HEK293 (cell line): ENCODE measurements around the gene STOX1.

Experiments
- CTCF ChIA-PET: fragments of 350-600 bp; formaldehyde crosslinking; extraction: SDS; loops from one replicate; lab custom pipeline; 2021; ENCODE audit warnings: antibody characterized with exemption; lab: Yijun Ruan, JAX
- POLR2A ChIA-PET: fragments of 300-600 bp; formaldehyde crosslinking; extraction: SDS; loops from one replicate; lab custom pipeline; 2020; ENCODE audit warnings: antibody characterized with exemption, inconsistent platforms; lab: Yijun Ruan, JAX
- H3K27ac ChIP-seq: fragments of 200-500 bp; sonication (Bioruptor generic); 2 replicates; pipeline ENCODE4 v1.5.1; 2014; ENCODE audit warnings: low read depth, low read length, control low read depth, inconsistent platforms; ENCODE audit errors: extremely low read depth
- H3K36me3 ChIP-seq, 2 experiments: fragments of 200-500 bp in 1 of 2; sonication (Bioruptor generic) in 1 of 2; 1 replicate in 1 of 2; 2 replicates in 1 of 2; pipeline ENCODE4 v1.5.1; 2014 to 2017; ENCODE audit warnings: inconsistent platforms in 2 of 2, low read length in 2 of 2; ENCODE audit not compliant: control insufficient read depth in 2 of 2, insufficient read depth in 1 of 2
- H3K4me1 ChIP-seq: fragments of 200-500 bp; sonication (Bioruptor generic); 2 replicates; pipeline ENCODE4 v1.5.1; 2014; ENCODE audit warnings: mild to moderate bottlenecking, low read length, inconsistent platforms; ENCODE audit not compliant: control insufficient read depth, insufficient read depth
- H3K4me3 ChIP-seq: 2 replicates; pipeline ENCODE4 v1.5.1; 2011; ENCODE audit warnings: low read depth, mild to moderate bottlenecking, control low read depth, low read length, moderate library complexity
- H3K9me3 ChIP-seq: fragments of 200-500 bp; sonication (Bioruptor generic); 2 replicates; pipeline ENCODE4 v1.5.1; 2014; ENCODE audit warnings: low read depth, low read length, inconsistent platforms; ENCODE audit not compliant: control insufficient read depth, insufficient read depth
- KLF8 ChIP-seq: fragments of 450-650 bp; formaldehyde crosslinking; IDR thresholded peaks from 2 replicates; pipeline ENCODE4 v1.5.1; 2016; ENCODE audit warnings: missing biosample characterization, missing genetic modification characterization
- SETDB1 ChIP-seq: IDR thresholded peaks from one replicate; pipeline ENCODE4 v1.6.1; 2017; ENCODE audit warnings: mild to moderate bottlenecking, low read length, moderate library complexity, mixed read lengths; ENCODE audit not compliant: insufficient read length
- SP7 ChIP-seq: fragments of 450-650 bp; formaldehyde crosslinking; IDR thresholded peaks from 2 replicates; pipeline ENCODE4 v1.5.1; 2016; ENCODE audit warnings: missing biosample characterization, missing genetic modification characterization
- ZBTB17 ChIP-seq: fragments of 450-650 bp; formaldehyde crosslinking; IDR thresholded peaks from 2 replicates; pipeline ENCODE4 v1.5.1; 2016; ENCODE audit warnings: missing biosample characterization, missing genetic modification characterization
- ZBTB21 ChIP-seq: fragments of 450-650 bp; formaldehyde crosslinking; IDR thresholded peaks from 2 replicates; pipeline ENCODE4 v1.5.1; 2017; ENCODE audit warnings: missing biosample characterization, missing genetic modification characterization
- ZFP3 ChIP-seq: fragments of 450-650 bp; formaldehyde crosslinking; IDR thresholded peaks from 2 replicates; pipeline ENCODE4 v1.5.1; 2016; ENCODE audit warnings: low read depth, missing biosample characterization, missing genetic modification characterization
- ZNF10 ChIP-seq: fragments of 450-650 bp; formaldehyde crosslinking; IDR thresholded peaks from 2 replicates; pipeline ENCODE4 v1.5.1; 2017; ENCODE audit warnings: missing biosample characterization, missing genetic modification characterization
- ZNF248 ChIP-seq: fragments of 450-650 bp; formaldehyde crosslinking; IDR thresholded peaks from 2 replicates; pipeline ENCODE4 v1.5.1; 2017; ENCODE audit warnings: missing biosample characterization, missing genetic modification characterization
- ZNF274 ChIP-seq, 2 experiments: fragments of 200-500 bp in 1 of 2; fragments of 450-650 bp in 1 of 2; sonication (Bioruptor generic) in 1 of 2; formaldehyde crosslinking in 1 of 2; IDR thresholded peaks; 2 replicates each; pipeline versions ENCODE4 v1.5.1 to v1.6.1; 2014 to 2016; ENCODE audit warnings: borderline replicate concordance in 1 of 2, inconsistent platforms in 1 of 2, low read length in 1 of 2, missing biosample characterization in 1 of 2, missing genetic modification characterization in 1 of 2
- ZNF311 ChIP-seq: fragments of 450-650 bp; formaldehyde crosslinking; IDR thresholded peaks from 2 replicates; pipeline ENCODE4 v1.5.1; 2017; ENCODE audit warnings: missing biosample characterization, missing genetic modification characterization, borderline replicate concordance
- ZNF391 ChIP-seq: fragments of 450-650 bp; formaldehyde crosslinking; IDR thresholded peaks from 2 replicates; pipeline ENCODE4 v1.5.1; 2016; ENCODE audit warnings: low read depth, missing biosample characterization, missing genetic modification characterization, borderline replicate concordance
- ZNF426 ChIP-seq: fragments of 450-650 bp; formaldehyde crosslinking; IDR thresholded peaks from 2 replicates; pipeline ENCODE4 v1.5.1; 2017; ENCODE audit warnings: missing biosample characterization, missing genetic modification characterization, mild to moderate bottlenecking, inconsistent platforms, moderate library complexity
- ZNF473 ChIP-seq: fragments of 450-650 bp; formaldehyde crosslinking; IDR thresholded peaks from 2 replicates; pipeline ENCODE4 v1.5.1; 2017; ENCODE audit warnings: missing biosample characterization, missing genetic modification characterization
- ZNF518A ChIP-seq: fragments of 450-650 bp; formaldehyde crosslinking; conservative IDR thresholded peaks from 2 replicates; pipeline ENCODE4 v1.5.1; 2016; ENCODE audit warnings: low read depth, missing biosample characterization, missing genetic modification characterization
- ZNF580 ChIP-seq: fragments of 450-650 bp; formaldehyde crosslinking; IDR thresholded peaks from 2 replicates; pipeline ENCODE4 v1.5.1; 2016; ENCODE audit warnings: missing biosample characterization, missing genetic modification characterization
- ZNF639 ChIP-seq: fragments of 450-650 bp; formaldehyde crosslinking; IDR thresholded peaks from 2 replicates; pipeline ENCODE4 v1.5.1; 2016; ENCODE audit warnings: missing biosample characterization, missing genetic modification characterization
- ZNF664 ChIP-seq: fragments of 450-650 bp; formaldehyde crosslinking; IDR thresholded peaks from 2 replicates; pipeline ENCODE4 v1.5.1; 2016; ENCODE audit warnings: missing biosample characterization, missing genetic modification characterization
- ZNF768 ChIP-seq: fragments of 450-650 bp; formaldehyde crosslinking; IDR thresholded peaks from 2 replicates; pipeline ENCODE4 v1.5.1; 2018; ENCODE audit warnings: missing biosample characterization, mild to moderate bottlenecking, missing genetic modification characterization
- ZSCAN30 ChIP-seq: fragments of 450-650 bp; IDR thresholded peaks from 2 replicates; pipeline ENCODE4 v1.5.1; 2018; ENCODE audit warnings: missing biosample characterization, mild to moderate bottlenecking, missing genetic modification characterization, moderate library complexity
- ZSCAN4 ChIP-seq: fragments of 450-650 bp; formaldehyde crosslinking; IDR thresholded peaks from 2 replicates; pipeline ENCODE4 v1.5.1; 2017; ENCODE audit warnings: missing biosample characterization, missing genetic modification characterization
- TF ChIP-seq, protein P1 (sequence below): fragments of 450-650 bp; formaldehyde crosslinking; IDR thresholded peaks from 2 replicates; pipeline ENCODE4 v1.5.1; 2016; ENCODE audit warnings: missing biosample characterization, missing genetic modification characterization

STOX1 gene

GRCh38 chr10:68800211-68800610, 27.1 kb upstream of the STOX1 start:
- POLR2A ChIA-PET: no interaction called here
- CTCF ChIA-PET: interaction anchor here (0.6 to 1.7 kb wide), 5 partner anchors 11 to 417 kb away, joined by 3 to 5 read pairs (median 3); no protein-coding TSS in a partner anchor

GRCh38 chr10:68804692-68805091, 22.6 kb upstream of the STOX1 start:
- POLR2A ChIA-PET: interaction anchor here (0.7 kb wide), 1 partner anchor 16 kb away, joined by 3 read pairs; no protein-coding TSS in a partner anchor
- TF ChIP-seq ZBTB21 (tag by site-specific recombination): no peak
- TF ChIP-seq ZNF518A (tag by site-specific recombination): no peak
- no peak for TF ChIP-seq KLF8 (tag by site-specific recombination)
- TF ChIP-seq ZNF426 (tag by site-specific recombination): no peak
- no peak for TF ChIP-seq ZFP3 (tag by site-specific recombination)
- TF ChIP-seq, protein P1, sequence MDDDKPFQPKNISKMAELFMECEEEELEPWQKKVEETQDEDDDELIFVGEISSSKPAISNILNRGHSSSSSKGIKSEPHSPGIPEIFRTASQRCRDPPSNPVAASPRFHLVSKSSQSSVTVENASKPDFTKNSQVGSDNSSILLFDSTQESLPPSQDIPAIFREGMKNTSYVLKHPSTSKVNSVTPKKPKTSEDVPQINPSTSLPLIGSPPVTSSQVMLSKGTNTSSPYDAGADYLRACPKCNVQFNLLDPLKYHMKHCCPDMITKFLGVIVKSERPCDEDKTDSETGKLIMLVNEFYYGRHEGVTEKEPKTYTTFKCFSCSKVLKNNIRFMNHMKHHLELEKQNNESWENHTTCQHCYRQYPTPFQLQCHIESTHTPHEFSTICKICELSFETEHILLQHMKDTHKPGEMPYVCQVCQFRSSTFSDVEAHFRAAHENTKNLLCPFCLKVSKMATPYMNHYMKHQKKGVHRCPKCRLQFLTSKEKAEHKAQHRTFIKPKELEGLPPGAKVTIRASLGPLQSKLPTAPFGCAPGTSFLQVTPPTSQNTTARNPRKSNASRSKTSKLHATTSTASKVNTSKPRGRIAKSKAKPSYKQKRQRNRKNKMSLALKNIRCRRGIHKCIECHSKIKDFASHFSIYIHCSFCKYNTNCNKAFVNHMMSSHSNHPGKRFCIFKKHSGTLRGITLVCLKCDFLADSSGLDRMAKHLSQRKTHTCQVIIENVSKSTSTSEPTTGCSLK (tag by site-specific recombination): no peak
- no peak for TF ChIP-seq ZSCAN4 (tag by site-specific recombination)
- Histone ChIP-seq H3K36me3 (no peaks in the 10 kb centered on the region), H3K9me3 (no peaks in the 10 kb centered on the region), H3K27ac (no peak overlapping the region), H3K4me3 (no peak overlapping the region), H3K4me1 (no peaks in the 10 kb centered on the region)
- CTCF ChIA-PET: no interaction called here

More at GRCh38 chr10:68800211-68800610, 27.1 kb upstream of the STOX1 start:
- Histone ChIP-seq H3K27ac (no peak overlapping the region), H3K36me3 (peaks cover 11 to 22% of the 10 kb centered on the region in 2 experiments; a peak in 2 of 3 replicates), H3K4me3 (no peak overlapping the region), H3K4me1 (peaks cover 9% of the 10 kb centered on the region), H3K9me3 (no peaks in the 10 kb centered on the region)
- TF ChIP-seq ZBTB17 (tag by site-specific recombination) (no peak), ZNF274 (IDR thresholded peaks at IDR 0.05; ENCODE audit: low read length) (no peak), ZNF274 (tag by site-specific recombination; IDR thresholded peaks at IDR 0.05; ENCODE audit: borderline replicate concordance) (no peak), ZSCAN30 (no peak), ZNF311 (tag by site-specific recombination) (no peak), ZNF768 (no peak), ZNF639 (tag by site-specific recombination) (no peak), ZFP3 (tag by site-specific recombination) (no peak), ZNF391 (no peak), ZNF248 (tag by site-specific recombination) (no peak), ZNF580 (no peak), ZNF473 (tag by site-specific recombination) (no peak), SP7 (tag by site-specific recombination) (no peak), SETDB1 (no peak), ZNF10 (no peak), ZNF664 (tag by site-specific recombination) (no peak)
